H1 (cell line): ENCODE results near the gene TSPAN1. TPM values are rescaled to one million over a fixed set of nuclear protein-coding genes. Genes with fewer than 3 reads are reported as not detected.

Experiments
- CTCF ChIA-PET: fragments of 300-600 bp; sonication (Branson Sonifier 250); formaldehyde crosslinking; loops from one replicate; lab custom pipeline; 2021; ENCODE audit not compliant: partially characterized antibody; lab: Charles Lee
- POLR2A ChIA-PET: fragments of 300-600 bp; sonication (Branson Sonifier 250); formaldehyde crosslinking; loops from one replicate; lab custom pipeline; 2021; ENCODE audit warnings: inconsistent platforms; ENCODE audit not compliant: partially characterized antibody; lab: Charles Lee
- DNase-seq, 2 experiments: peaks; one replicate each; pipeline versions ENCODE4 v3.0.0 to v3.0.0-alpha.2; 2010 to 2022; ENCODE audit warnings: low spot score in 2 of 2, low read depth in 1 of 2, mixed read lengths in 1 of 2
- FAIRE-seq: peaks from 2 replicates; lab custom pipeline; 2011; peaks lifted over from hg19 to GRCh38; lab: Jason Lieb, UNC
- H2AFZ ChIP-seq: 2 replicates; pipeline ENCODE4 v1.8.1; 2012; ENCODE audit warnings: low read length, inconsistent platforms
- H2AK5ac ChIP-seq: 2 replicates; pipeline ENCODE4 v1.6.1; 2013; ENCODE audit warnings: low read depth, low read length
- H2BK120ac ChIP-seq: replicated peaks from 2 replicates; pipeline ENCODE3; 2013; ENCODE audit warnings: low read depth, low read length, inconsistent platforms
- H2BK12ac ChIP-seq: 2 replicates; pipeline ENCODE4 v1.6.1; 2013; ENCODE audit warnings: low read depth, low read length
- H2BK15ac ChIP-seq: 2 replicates; pipeline ENCODE4 v1.6.1; 2013; ENCODE audit warnings: low read length
- H2BK20ac ChIP-seq: 2 replicates; pipeline ENCODE4 v1.6.1; 2013; ENCODE audit warnings: low read length
- H2BK5ac ChIP-seq: 2 replicates; pipeline ENCODE4 v1.6.1; 2013; ENCODE audit warnings: low read depth, low read length
- H3K14ac ChIP-seq: 2 replicates; pipeline ENCODE4 v1.6.1; 2013; ENCODE audit warnings: inconsistent platforms; ENCODE audit not compliant: insufficient read length
- H3K18ac ChIP-seq: 2 replicates; pipeline ENCODE4 v1.6.1; 2013; ENCODE audit warnings: low read length; ENCODE audit errors: extremely low read depth
- H3K23ac ChIP-seq: 2 replicates; pipeline ENCODE4 v1.6.1; 2013; ENCODE audit warnings: inconsistent platforms; ENCODE audit not compliant: insufficient read length
- H3K23me2 ChIP-seq: 2 replicates; pipeline ENCODE4 v1.6.1; 2013; ENCODE audit warnings: low read depth, low read length
- H3K27ac ChIP-seq: 2 replicates; pipeline ENCODE4 v1.6.1; 2011; ENCODE audit warnings: low read depth, low read length, inconsistent platforms
- H3K27me3 ChIP-seq, 4 experiments: replicated peaks in 1 of 4; 1 replicate in 1 of 4; 2 replicates in 3 of 4; pipeline versions ENCODE4 v1.6.1 to v1.8.1; 2011 to 2013; ENCODE audit warnings: low read length in 3 of 4, mild to moderate bottlenecking in 3 of 4, inconsistent platforms in 2 of 4, mixed read lengths in 2 of 4, moderate library complexity in 1 of 4; ENCODE audit not compliant: control insufficient read depth in 3 of 4, insufficient read depth in 3 of 4; ENCODE audit errors: extremely low read depth in 1 of 4
- H3K36me3 ChIP-seq, 4 experiments: 2 replicates each; pipeline versions ENCODE4 v1.6.1 to v1.8.1; 2011 to 2013; ENCODE audit warnings: mild to moderate bottlenecking in 4 of 4, low read length in 3 of 4, moderate library complexity in 2 of 4, control low read depth in 1 of 4, inconsistent platforms in 1 of 4; ENCODE audit not compliant: insufficient read depth in 4 of 4, control insufficient read depth in 2 of 4
- H3K4ac ChIP-seq: replicated peaks from 2 replicates; pipeline ENCODE3; 2013; ENCODE audit warnings: low read length, low read depth, mixed read lengths, inconsistent platforms; ENCODE audit not compliant: insufficient read length
- H3K4me1 ChIP-seq, 4 experiments: replicated peaks in 1 of 4; 1 replicate in 1 of 4; 2 replicates in 3 of 4; pipeline versions ENCODE4 v1.6.1 to v1.8.1; 2011 to 2013; ENCODE audit warnings: low read length in 3 of 4, inconsistent platforms in 2 of 4, mixed read lengths in 1 of 4; ENCODE audit not compliant: insufficient read depth in 4 of 4, control insufficient read depth in 3 of 4
- H3K4me2 ChIP-seq, 2 experiments: 2 replicates each; pipeline versions ENCODE4 v1.6.1 to v1.8.1; 2011 to 2013; ENCODE audit warnings: low read depth in 2 of 2, low read length in 2 of 2, control low read depth in 1 of 2, inconsistent platforms in 1 of 2, mild to moderate bottlenecking in 1 of 2; ENCODE audit not compliant: insufficient read depth in 1 of 2
- H3K4me3 ChIP-seq, 4 experiments: fragments of 200-600, 300-600 bp in 1 of 4; sonication (generic), shearing (Covaris generic), sonication (Bioruptor Twin) in 1 of 4; 2 replicates each; pipeline versions ENCODE4 v1.5.1 to v1.8.1; 2011 to 2016; ENCODE audit warnings: low read length in 4 of 4, low read depth in 3 of 4, control low read depth in 2 of 4, inconsistent platforms in 2 of 4, mild to moderate bottlenecking in 2 of 4, mixed read lengths in 1 of 4, moderate library complexity in 1 of 4; ENCODE audit not compliant: insufficient read depth in 2 of 4; ENCODE audit errors: extremely low read depth in 1 of 4
- H3K56ac ChIP-seq: replicated peaks from 2 replicates; pipeline ENCODE3; 2013; ENCODE audit warnings: low read depth, mild to moderate bottlenecking, mixed read lengths, low read length, inconsistent platforms; ENCODE audit not compliant: insufficient read length
- H3K79me1 ChIP-seq: 2 replicates; pipeline ENCODE4 v1.6.1; 2013; ENCODE audit warnings: low read depth, low read length, control low read depth
- H3K79me2 ChIP-seq, 2 experiments: 2 replicates each; pipeline versions ENCODE4 v1.6.1 to v1.8.1; 2012 to 2013; ENCODE audit warnings: low read length in 2 of 2, mild to moderate bottlenecking in 2 of 2, inconsistent platforms in 1 of 2; ENCODE audit not compliant: insufficient read depth in 2 of 2, control insufficient read depth in 1 of 2
- H3K9ac ChIP-seq, 4 experiments: replicated peaks in 1 of 4; 1 replicate in 1 of 4; 2 replicates in 3 of 4; pipeline versions ENCODE4 v1.6.1 to v1.8.1; 2011 to 2013; ENCODE audit warnings: low read depth in 3 of 4, low read length in 3 of 4, control low read depth in 2 of 4, mild to moderate bottlenecking in 2 of 4, moderate library complexity in 2 of 4, inconsistent platforms in 1 of 4; ENCODE audit errors: extremely low read depth in 1 of 4
- H3K9me3 ChIP-seq, 2 experiments: 2 replicates each; pipeline versions ENCODE4 v1.6.1 to v1.8.1; 2012 to 2013; ENCODE audit warnings: mild to moderate bottlenecking in 2 of 2, moderate library complexity in 2 of 2, control low read depth in 1 of 2, inconsistent platforms in 1 of 2, low read depth in 1 of 2, low read length in 1 of 2, mixed read lengths in 1 of 2; ENCODE audit not compliant: insufficient read depth in 2 of 2
- H4K20me1 ChIP-seq, 2 experiments: replicated peaks in 1 of 2; 2 replicates each; pipeline versions ENCODE3 to v1.8.1; 2011 to 2013; ENCODE audit warnings: inconsistent platforms in 2 of 2, low read length in 2 of 2, mild to moderate bottlenecking in 1 of 2; ENCODE audit not compliant: insufficient read depth in 2 of 2, control insufficient read depth in 1 of 2
- H4K5ac ChIP-seq: 2 replicates; pipeline ENCODE4 v1.6.1; 2013; ENCODE audit warnings: low read length, low read depth, mixed read lengths, inconsistent platforms; ENCODE audit not compliant: insufficient read length
- H4K8ac ChIP-seq: 2 replicates; pipeline ENCODE4 v1.8.0; 2013; ENCODE audit warnings: mild to moderate bottlenecking, moderate library complexity, low read length, inconsistent platforms; ENCODE audit not compliant: insufficient read depth; ENCODE audit errors: extremely low read depth
- H4K91ac ChIP-seq: replicated peaks from 2 replicates; pipeline ENCODE3; 2013; ENCODE audit warnings: low read length, mixed read lengths, inconsistent platforms; ENCODE audit not compliant: insufficient read length
- POLR2A ChIP-seq, 2 experiments: IDR thresholded peaks; 1 replicate in 1 of 2; 2 replicates in 1 of 2; pipeline ENCODE4 v1.6.1; 2011; ENCODE audit warnings: low read depth in 2 of 2, low read length in 2 of 2, mild to moderate bottlenecking in 2 of 2; ENCODE audit errors: control extremely low read depth in 1 of 2
- RNF2 ChIP-seq: fragments of 200-900, 300-1000 bp; sonication (generic); IDR thresholded peaks from 2 replicates; pipeline ENCODE4 v1.7.1; 2016; ENCODE audit warnings: borderline replicate concordance, low read depth, mild to moderate bottlenecking, antibody characterized with exemption, low read length; ENCODE audit not compliant: poor library complexity, severe bottlenecking; ENCODE audit errors: missing control alignments
- SIN3A ChIP-seq, 2 experiments: IDR thresholded peaks in 1 of 2; conservative IDR thresholded peaks in 1 of 2; 2 replicates each; pipeline ENCODE4 v1.6.1; 2011 to 2012; ENCODE audit warnings: low read length in 2 of 2, improper control_type of control experiment in 1 of 2, low read depth in 1 of 2, mild to moderate bottlenecking in 1 of 2
- SIRT6 ChIP-seq: IDR thresholded peaks from one replicate; pipeline ENCODE4 v1.7.1; 2012; ENCODE audit warnings: low read length, inconsistent platforms
- SP2 ChIP-seq: IDR thresholded peaks from 2 replicates; pipeline ENCODE4 v1.6.1; 2012; ENCODE audit warnings: mild to moderate bottlenecking, low read length, inconsistent platforms
- SP4 ChIP-seq: IDR thresholded peaks from 2 replicates; pipeline ENCODE4 v1.6.1; 2012; ENCODE audit warnings: low read length, inconsistent platforms
- SRF ChIP-seq: IDR thresholded peaks from 2 replicates; pipeline ENCODE4 v1.6.1; 2011; ENCODE audit warnings: mild to moderate bottlenecking, low read depth, low read length, moderate library complexity
- WGBS, 2 experiments: shearing (Covaris generic) in 1 of 2; methylation state at CpG; one replicate each; pipeline versions ENCODE4 v1.1.6 to v1.1.7; 2013 to 2015; ENCODE audit warnings: low lambda C conversion rate in 2 of 2, mixed read lengths in 2 of 2, inconsistent platforms in 1 of 2, low coverage in 1 of 2, missing lambda C conversion rate in 1 of 2; ENCODE audit not compliant: insufficient replicate concordance in 2 of 2, insufficient coverage in 1 of 2, insufficient read length in 1 of 2; ENCODE audit errors: extremely low coverage in 1 of 2, missing lambda C conversion rate in 1 of 2; 5-methylcytosine and 5-hydroxymethylcytosine counted together
- polyA plus RNA-seq, 7 experiments: library from polyadenylated mRNA; depleted of rRNA in 3 of 7; stranded (reverse) in 5 of 7; unstranded in 2 of 7; fragments of >200 nt in 5 of 7; fragments of 200-250 nt in 2 of 7; gene quantifications; 1 replicate in 5 of 7; 2 replicates in 1 of 7; 4 replicates in 1 of 7; pipeline versions ENCODE4 v1.2.1 to v1.2.3, GENCODE V29; 2011 to 2013; ENCODE audit warnings: missing spikeins in 2 of 7, mixed read lengths in 2 of 7
- total RNA-seq: library from RNA; stranded (reverse); fragmentation: NEBNext Ultra II Directional; extraction: Animal tissue kit (Norgen Biotek cat#: 25700); gene quantifications from 2 replicates; pipeline ENCODE4 v1.2.1, GENCODE V29; 2021

TSPAN1 gene
- total and polyA plus RNA-seq, 2 of the 8 experiments (the other 6 are each of a cell fraction or from before 2014, with no cell fraction given): 0.05 TPM; not detected in 1

DNA sequence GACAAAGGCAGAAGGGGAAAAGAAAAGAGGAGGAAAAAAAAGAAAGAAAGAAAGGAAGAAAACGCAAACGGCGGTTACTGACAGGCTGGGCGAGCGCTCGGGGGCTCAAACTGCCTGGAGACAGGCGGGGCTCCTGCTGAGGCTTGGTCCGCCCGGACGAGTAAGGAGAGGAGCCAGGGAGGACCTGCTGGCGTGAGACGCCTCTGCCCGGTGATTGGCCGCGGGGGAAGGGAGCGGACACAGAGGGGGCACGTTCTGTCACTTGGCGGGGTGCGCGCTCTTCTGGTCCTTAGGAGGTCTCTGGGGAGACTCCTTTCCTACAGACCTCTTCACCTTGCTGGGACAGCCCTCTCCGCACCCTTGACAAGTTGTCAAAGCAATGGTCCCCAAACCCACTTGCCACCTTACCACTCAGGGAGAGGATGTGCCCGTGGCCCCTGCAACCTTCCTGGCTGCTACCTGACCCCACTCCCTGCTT is 41.7 kb upstream of the TSPAN1 start:
- Histone ChIP-seq H3K4me1 (peaks cover 0 to 8% (median 5%) of the 10 kb centered on the region in 4 experiments; a peak in 5 of 7 replicates), H2BK120ac (no peak overlapping the region), H3K27me3 (no peaks in the 10 kb centered on the region), H3K14ac (no peak overlapping the region), H3K9ac (peak overlapping the region in 3 of 4 experiments; percentile 28 to 99 (median 81); a peak in 6 of 7 replicates), H3K4ac (no peak overlapping the region), H3K23ac (no peak overlapping the region), H4K8ac (peak overlapping the region; percentile 71; the same call in 1 of the 2 replicates), H3K4me2 (peak overlapping the region; percentile 89 to 93), H3K23me2 (peaks cover 10% of the 10 kb centered on the region), H4K91ac (no peak overlapping the region), H2BK5ac (peak overlapping the region; percentile 81; the same call in 1 of the 2 replicates), H3K18ac (peak overlapping the region; percentile 93), H2AK5ac (no peak overlapping the region), H3K79me2 (peaks cover 0 to 25% of the 10 kb centered on the region in 2 experiments; a peak in 2 of 4 replicates), H3K56ac (no peak overlapping the region), H2BK20ac (no peak overlapping the region), H2AFZ (peak overlapping the region; percentile 78; the same call in 1 of the 2 replicates), H4K5ac (peak overlapping the region; percentile 31), H3K79me1 (no peaks in the 10 kb centered on the region), H2BK12ac (no peak overlapping the region; the same call in 1 of the 2 replicates), H3K4me3 (peak overlapping the region; percentile 40 to 89 (median 70)), H4K20me1 (peaks cover 0 to 3% of the 10 kb centered on the region in 2 experiments), H2BK15ac (peak overlapping the region; percentile 78; the same call in 1 of the 2 replicates), H3K9me3 (no peaks in the 10 kb centered on the region), H3K36me3 (no peaks in the 10 kb centered on the region), H3K27ac (peak overlapping the region; percentile 78)
- POLR2A ChIA-PET: interaction anchor here (1.0 to 2.2 kb wide), 2 partner anchors 20 to 48 kb away, joined by 5 to 6 read pairs; no protein-coding TSS in a partner anchor
- DNase-seq: no peak
- no peak for FAIRE-seq
- WGBS, 2 experiments: 2% methylated on average over 21 of the region's 22 CpGs; no CpG with 5 or more reads in 1 of the 2 experiments
- CTCF ChIA-PET: interaction anchor here (1.2 to 1.6 kb wide), 2 partner anchors 91 to 112 kb away, joined by 3 to 4 read pairs; no protein-coding TSS in a partner anchor
- no peak for TF ChIP-seq RNF2
- TF ChIP-seq SIN3A (conservative IDR thresholded peaks at IDR 0.05 in 1 of 2, IDR thresholded peaks at IDR 0.05 in 1 of 2; ENCODE audit: low read depth in 1 of 2, low read length in 2 of 2): peak; percentile 45 to 75; a peak in 2 of 4 replicates
- no peak for TF ChIP-seq SRF
- TF ChIP-seq POLR2A (IDR thresholded peaks at IDR 0.05; ENCODE audit: control extremely low read depth in 1 of 2, low read depth in 2 of 2, low read length in 2 of 2): peak in 1 of 2 experiments; percentile 42; a peak in 1 of 3 replicates
- no peak for TF ChIP-seq SIRT6
- TF ChIP-seq SP2: no peak
- no peak for TF ChIP-seq SP4
